Hippocampal formation (tissue), 2 donors: ENCODE results near the gene TCF12.

Experiments used
- DNase-seq, 2 donors: peaks; one replicate each; lab custom pipeline; 2025; lab: John Stamatoyannopoulos, UW

TCF12 gene

GRCh38 chr15:57167821-57168395 is 249.5 kb downstream of the TCF12 start:
- no peak for DNase-seq

- DNase-seq = no peak
Measured at GRCh38 chr15:57169643-57170042, 251.2 kb downstream of the TCF12 start.

- DNase-seq = no peak
Measured at GRCh38 chr15:57171426-57171825, 253.0 kb downstream of the TCF12 start.

- no peak for DNase-seq
Measured at GRCh38 chr15:57172925-57173324, 254.5 kb downstream of the TCF12 start.

- no peak for DNase-seq
Measured at GRCh38 chr15:57183041-57183440, 264.6 kb downstream of the TCF12 start.

GRCh38 chr15:57183614-57184344 is 265.3 kb downstream of the TCF12 start:
- DNase-seq = no peak

- DNase-seq = no peak
Measured at GRCh38 chr15:57184502-57184901, 266.1 kb downstream of the TCF12 start.

GRCh38 chr15:57185507-57186074 is 267.1 kb downstream of the TCF12 start:
- no peak for DNase-seq

GRCh38 chr15:57189466-57189865 is 271.0 kb downstream of the TCF12 start:
- no peak for DNase-seq

- DNase-seq = no peak
Measured at GRCh38 chr15:57190208-57190607, 271.8 kb downstream of the TCF12 start.

- DNase-seq = no peak
Measured at GRCh38 chr15:57193161-57193560, 274.7 kb downstream of the TCF12 start.

- no peak for DNase-seq
Measured at GRCh38 chr15:57195326-57195725, 276.9 kb downstream of the TCF12 start.

- DNase-seq = no peak
Measured at GRCh38 chr15:57196865-57197264, 278.4 kb downstream of the TCF12 start.

- DNase-seq = no peak
Measured at GRCh38 chr15:57198131-57198530, 279.7 kb downstream of the TCF12 start.

- DNase-seq = no peak
Measured at GRCh38 chr15:57198654-57199291, 280.3 kb downstream of the TCF12 start.

- DNase-seq = no peak
Measured at GRCh38 chr15:57201578-57201977, 283.1 kb downstream of the TCF12 start.

GRCh38 chr15:57203906-57204305 is 285.5 kb downstream of the TCF12 start:
- no peak for DNase-seq

- DNase-seq = no peak
Measured at GRCh38 chr15:57205027-57205855, 286.8 kb downstream of the TCF12 start.

GRCh38 chr15:57205996-57206395 is 287.6 kb downstream of the TCF12 start:
- no peak for DNase-seq

- peak in 1 of 2 donors; percentile 49 for DNase-seq
Measured at GRCh38 chr15:57213862-57214261, 295.4 kb downstream of the TCF12 start.

GRCh38 chr15:57215326-57215725 is 296.9 kb downstream of the TCF12 start:
- no peak for DNase-seq

GRCh38 chr15:57215881-57216280 is 297.4 kb downstream of the TCF12 start:
- no peak for DNase-seq
